GM21515 (cell line): Measurements from ENCODE around the gene PSMD6.

Experiments
- ATAC-seq: cut with Tn5 transposase; IDR thresholded peaks from one replicate; pipeline ENCODE4 v1.9.1; 2021; ENCODE audit not compliant: unreplicated experiment

PSMD6 gene

GRCh38 chr3:64046996-64047594 lies 23.8 kb upstream of the PSMD6 start:
- ATAC-seq: no peak

- ATAC-seq: no peak
These were observed 23.3 kb upstream of the PSMD6 start for GRCh38 chr3:64046592-64046991.

- no peak for ATAC-seq
These were observed 19.7 kb upstream of the PSMD6 start for GRCh38 chr3:64042952-64043351.

GRCh38 chr3:64039981-64040733 lies 16.9 kb upstream of the PSMD6 start:
- ATAC-seq: no peak

GRCh38 chr3:64039332-64039731 lies 16.0 kb upstream of the PSMD6 start:
- ATAC-seq: no peak

GRCh38 chr3:64038253-64038767 lies 15.0 kb upstream of the PSMD6 start:
- ATAC-seq: no peak

- ATAC-seq: no peak
These were observed 13.8 kb upstream of the PSMD6 start for GRCh38 chr3:64037084-64037483.

GRCh38 chr3:64033069-64033468 lies 9.8 kb upstream of the PSMD6 start:
- ATAC-seq: no peak

- no peak for ATAC-seq
These were observed 8.5 kb upstream of the PSMD6 start for GRCh38 chr3:64031540-64032508.

GRCh38 chr3:64030741-64031140 lies 7.4 kb upstream of the PSMD6 start:
- peak; percentile 96 for ATAC-seq

GRCh38 chr3:64029287-64029686 lies 6.0 kb upstream of the PSMD6 start:
- ATAC-seq: no peak

GRCh38 chr3:64028754-64029153 lies 5.5 kb upstream of the PSMD6 start:
- no peak for ATAC-seq

GRCh38 chr3:64027658-64028057 lies 4.4 kb upstream of the PSMD6 start:
- no peak for ATAC-seq

- ATAC-seq: no peak
These were observed 3.1 kb upstream of the PSMD6 start for GRCh38 chr3:64026346-64026745.

GRCh38 chr3:64023861-64024223 lies 548 bp upstream of the PSMD6 start:
- no peak for ATAC-seq

GRCh38 chr3:64022451-64023186 lies 675 bp downstream of the PSMD6 start:
- no peak for ATAC-seq

- no peak for ATAC-seq
These were observed 1.4 kb downstream of the PSMD6 start for GRCh38 chr3:64021922-64022321.

GRCh38 chr3:64019879-64020278 lies 3.4 kb downstream of the PSMD6 start:
- ATAC-seq: no peak

GRCh38 chr3:64019271-64019670 lies 4.0 kb downstream of the PSMD6 start:
- no peak for ATAC-seq

GRCh38 chr3:64016941-64017620 lies 6.2 kb downstream of the PSMD6 start:
- ATAC-seq: no peak
